Measurements from ENCODE around the gene RABGAP1L.

The RABGAP1L gene

DNA sequence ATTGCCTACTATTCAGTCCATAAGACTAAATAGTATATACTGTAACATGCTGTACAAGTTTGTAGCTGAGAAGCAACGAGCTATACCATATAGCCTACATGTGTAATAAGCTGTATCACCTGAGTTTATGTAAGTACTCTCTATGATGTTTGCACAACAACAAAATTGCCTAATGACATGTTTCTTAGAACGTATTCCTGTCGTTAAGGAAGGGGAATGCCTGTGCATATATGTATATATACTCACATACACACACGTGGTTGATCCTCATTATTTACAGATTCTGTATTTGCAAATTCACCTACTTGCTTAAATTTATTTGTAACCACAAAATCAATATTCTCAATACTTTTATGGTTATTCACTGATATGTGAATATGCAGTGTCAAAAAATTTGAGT, 504.0 kb downstream of the RABGAP1L start:
- no peak for TF ChIP-seq CTCF (IDR thresholded peaks at IDR 0.05; ENCODE audit: unreplicated experiment in 3 of 3)
- Mint-ChIP-seq H3K9me3 (peaks cover 2% of the 10 kb centered on the region), H3K27me3 (ENCODE audit: low read depth) (no peaks in the 10 kb centered on the region)

DNA sequence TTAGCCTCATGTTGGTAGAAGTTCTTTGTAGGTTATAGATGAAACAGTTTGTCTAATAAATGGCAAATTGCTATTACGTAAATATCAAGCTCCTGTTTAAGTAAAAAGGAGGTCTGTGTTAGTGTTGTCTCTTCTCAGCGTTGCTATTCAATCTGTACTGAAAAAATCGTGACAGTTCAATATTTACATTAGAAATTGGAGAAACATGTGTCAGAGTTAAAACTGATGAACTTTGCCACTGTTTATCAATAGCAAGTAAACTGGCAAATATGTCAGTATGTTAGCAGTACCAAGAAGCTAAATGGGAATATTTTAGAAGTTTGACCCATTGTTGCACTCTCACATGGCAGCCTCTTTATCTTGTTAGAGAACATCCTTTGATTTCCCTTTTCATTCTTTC, 506.9 kb downstream of the RABGAP1L start:
- no peak for TF ChIP-seq CTCF (IDR thresholded peaks at IDR 0.05; ENCODE audit: unreplicated experiment in 3 of 3)
- H3K36me3 Mint-ChIP-seq (ENCODE audit: low read depth), result no peaks in the 10 kb centered on the region
- H3K9me3 Mint-ChIP-seq, result peaks cover 16% of the 10 kb centered on the region
- no peaks in the 10 kb centered on the region for H3K27me3 Mint-ChIP-seq (ENCODE audit: low read depth)
- no peak overlapping the region for H3K27ac Mint-ChIP-seq
- no peak overlapping the region for H3K4me3 Mint-ChIP-seq
- H3K4me1 Mint-ChIP-seq, result no peaks in the 10 kb centered on the region

More for the DNA sequence above, 504.0 kb downstream of the RABGAP1L start:
- H3K36me3 Mint-ChIP-seq (ENCODE audit: low read depth), result no peaks in the 10 kb centered on the region
- H3K4me3 Mint-ChIP-seq, result no peak overlapping the region
- H3K4me1 Mint-ChIP-seq, result no peaks in the 10 kb centered on the region
- H3K27ac Mint-ChIP-seq, result no peak overlapping the region

- no peak overlapping the region for H3K4me3 Mint-ChIP-seq
- H3K9me3 Mint-ChIP-seq, result peaks cover 16% of the 10 kb centered on the region
- TF ChIP-seq CTCF (IDR thresholded peaks at IDR 0.05; ENCODE audit: unreplicated experiment in 3 of 3), result no peak
- no peaks in the 10 kb centered on the region for H3K4me1 Mint-ChIP-seq
- H3K27me3 Mint-ChIP-seq (ENCODE audit: low read depth), result no peaks in the 10 kb centered on the region
- H3K36me3 Mint-ChIP-seq (ENCODE audit: low read depth), result no peaks in the 10 kb centered on the region
- no peak overlapping the region for H3K27ac Mint-ChIP-seq
Observed at GRCh38 chr1:174671826-174672225, 512.5 kb downstream of the RABGAP1L start.

DNA sequence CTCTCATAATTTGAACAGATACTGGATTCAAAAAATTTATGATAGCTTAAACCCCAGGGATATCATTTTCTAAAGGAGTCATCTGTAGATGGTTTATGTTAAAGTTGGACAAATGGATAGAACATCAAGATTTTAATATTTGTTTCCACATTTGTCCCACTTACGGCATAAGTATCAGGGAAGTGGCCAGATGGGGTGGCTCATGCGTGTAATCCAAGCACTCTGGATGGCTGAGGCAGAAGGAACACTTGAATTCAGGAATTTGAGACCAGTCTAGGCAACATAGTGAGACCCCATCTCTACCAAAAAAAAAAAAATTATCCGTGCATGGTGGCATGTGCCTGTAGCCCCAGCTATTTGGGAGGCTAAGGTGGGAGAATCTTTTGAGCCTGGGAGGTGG, 517.5 kb downstream of the RABGAP1L start:
- H3K27me3 Mint-ChIP-seq (ENCODE audit: low read depth), result no peaks in the 10 kb centered on the region
- no peak for TF ChIP-seq CTCF (IDR thresholded peaks at IDR 0.05; ENCODE audit: unreplicated experiment in 3 of 3)
- H3K4me3 Mint-ChIP-seq, result no peak overlapping the region
- H3K36me3 Mint-ChIP-seq (ENCODE audit: low read depth), result no peaks in the 10 kb centered on the region
- H3K4me1 Mint-ChIP-seq, result no peaks in the 10 kb centered on the region
- H3K27ac Mint-ChIP-seq, result no peak overlapping the region
- H3K9me3 Mint-ChIP-seq, result no peaks in the 10 kb centered on the region

- peaks cover 5% of the 10 kb centered on the region for H3K4me1 Mint-ChIP-seq
- H3K36me3 Mint-ChIP-seq (ENCODE audit: low read depth), result no peaks in the 10 kb centered on the region
- H3K9me3 Mint-ChIP-seq, result no peaks in the 10 kb centered on the region
- no peak overlapping the region for H3K27ac Mint-ChIP-seq
- no peak overlapping the region for H3K4me3 Mint-ChIP-seq
- H3K27me3 Mint-ChIP-seq (ENCODE audit: low read depth), result no peaks in the 10 kb centered on the region
- TF ChIP-seq CTCF (IDR thresholded peaks at IDR 0.05; ENCODE audit: unreplicated experiment in 3 of 3), result no peak
Observed at GRCh38 chr1:174678657-174679056, 519.3 kb downstream of the RABGAP1L start.

DNA sequence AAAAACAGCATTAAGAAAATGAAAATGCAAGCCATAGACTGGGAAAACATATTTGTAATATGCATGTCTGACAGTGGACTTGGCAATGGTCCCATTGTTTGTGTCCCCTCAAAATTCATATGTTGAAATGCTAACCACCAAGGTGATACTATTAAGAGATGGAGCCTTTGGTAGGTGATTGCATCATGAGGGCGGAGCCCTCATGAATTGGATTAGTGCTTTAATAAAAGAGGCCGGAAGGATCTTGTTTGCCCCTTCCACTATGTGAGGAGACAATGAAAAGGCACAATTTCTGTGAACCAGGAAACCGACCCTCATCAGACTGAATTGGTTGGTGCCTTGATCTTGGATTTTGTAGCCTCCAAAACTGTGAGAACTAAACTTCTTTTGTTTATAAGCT, 520.8 kb downstream of the RABGAP1L start:
- no peak overlapping the region for H3K4me3 Mint-ChIP-seq
- H3K36me3 Mint-ChIP-seq (ENCODE audit: low read depth), result no peaks in the 10 kb centered on the region
- H3K27ac Mint-ChIP-seq, result no peak overlapping the region
- TF ChIP-seq CTCF (IDR thresholded peaks at IDR 0.05; ENCODE audit: unreplicated experiment in 3 of 3), result no peak
- H3K27me3 Mint-ChIP-seq (ENCODE audit: low read depth), result no peaks in the 10 kb centered on the region
- H3K4me1 Mint-ChIP-seq, result peaks cover 5% of the 10 kb centered on the region
- H3K9me3 Mint-ChIP-seq, result no peaks in the 10 kb centered on the region
